GM12878 (cell line): ENCODE data around the gene FAM217B. TPM values are rescaled to one million over a fixed set of nuclear protein-coding genes. Genes with fewer than 3 reads are reported as not detected.

Experiments
- ATAC-seq: fragments of 200-7000 bp; cut with Tn5 transposase; 3 replicates; pipeline ENCODE4 v1.9.1; 2020; ENCODE audit warnings: mild to moderate bottlenecking, moderate library complexity
- BruUV-seq: library from RNA; stranded (reverse); fragments of 400-500 nt; replicated peaks from 2 replicates; lab custom pipeline; 2021; lab: Mats Ljungman, UMichigan
- CTCF ChIA-PET: fragments of 300-600 bp; sonication (Branson Sonifier 250); formaldehyde crosslinking; extraction: SDS; loops from one replicate; lab custom pipeline; 2021; ENCODE audit warnings: inconsistent platforms; lab: Yijun Ruan, JAX
- POLR2A ChIA-PET: fragments of 350-600 bp; formaldehyde crosslinking; extraction: SDS; loops from one replicate; lab custom pipeline; 2021; ENCODE audit warnings: inconsistent platforms; lab: Charles Lee
- RAD21 ChIA-PET: fragments of 300-600 bp; sonication (Branson Sonifier 250); formaldehyde crosslinking; loops from one replicate; lab custom pipeline; 2023; ENCODE audit warnings: antibody characterized with exemption; ENCODE audit not compliant: unreplicated experiment; lab: Charles Lee
- SMC1A ChIA-PET: fragments of 300-600 bp; sonication (Branson Sonifier 250); formaldehyde crosslinking; loops from one replicate; lab custom pipeline; 2023; ENCODE audit not compliant: unreplicated experiment, uncharacterized antibody; lab: Charles Lee
- DNase-seq: peaks from one replicate; pipeline ENCODE4 v3.0.0-alpha.2; 2011; ENCODE audit warnings: low read depth, low spot score
- FAIRE-seq: peaks from 3 replicates; lab custom pipeline; 2011; peaks lifted over from hg19 to GRCh38; lab: Jason Lieb, UNC
- H2AFZ ChIP-seq: 2 replicates; pipeline ENCODE4 v1.6.0; 2011; ENCODE audit warnings: low read depth, low read length, control low read depth; ENCODE audit not compliant: control insufficient read depth
- H3K27ac ChIP-seq: 2 replicates; pipeline ENCODE4 v1.5.1; 2011; ENCODE audit warnings: control low read depth; ENCODE audit not compliant: control insufficient read depth, insufficient read depth
- H3K27me3 ChIP-seq, 2 experiments: replicated peaks in 1 of 2; 2 replicates each; pipeline versions ENCODE4 v1.6.0 to v1.6.1; 2011; ENCODE audit warnings: low read length in 1 of 2; ENCODE audit not compliant: control insufficient read depth in 2 of 2, insufficient read depth in 2 of 2
- H3K36me3 ChIP-seq, 2 experiments: 2 replicates each; pipeline ENCODE4 v1.5.1; 2011; ENCODE audit warnings: low read length in 1 of 2; ENCODE audit not compliant: control insufficient read depth in 2 of 2, insufficient read depth in 2 of 2
- H3K4me1 ChIP-seq: 2 replicates; pipeline ENCODE4 v1.6.1; 2011; ENCODE audit warnings: mild to moderate bottlenecking, low read length, moderate library complexity, mixed read lengths; ENCODE audit not compliant: control insufficient read depth, insufficient read depth
- H3K4me2 ChIP-seq: 2 replicates; pipeline ENCODE4 v1.6.0; 2011; ENCODE audit warnings: control low read depth; ENCODE audit not compliant: control insufficient read depth, insufficient read depth
- H3K4me3 ChIP-seq: fragments of 200-600 bp; sonication (generic); 2 replicates; pipeline ENCODE4 v1.5.1; 2016
- H3K79me2 ChIP-seq: 2 replicates; pipeline ENCODE4 v1.6.0; 2011; ENCODE audit warnings: low read length; ENCODE audit not compliant: control insufficient read depth, insufficient read depth
- H3K9ac ChIP-seq: 2 replicates; pipeline ENCODE4 v1.8.0; 2011; ENCODE audit warnings: low read length, control low read depth, mixed read lengths; ENCODE audit not compliant: control insufficient read depth, insufficient read depth
- H3K9me3 ChIP-seq: replicated peaks from 3 replicates; pipeline ENCODE4 v1.5.1; 2011; ENCODE audit warnings: mild to moderate bottlenecking, low read length; ENCODE audit not compliant: control insufficient read depth, insufficient read depth
- H4K20me1 ChIP-seq: 2 replicates; pipeline ENCODE4 v1.6.0; 2011; ENCODE audit not compliant: control insufficient read depth, insufficient read depth
- EP300 ChIP-seq, 2 experiments: fragments of 150-350 bp in 1 of 2; IDR thresholded peaks; 2 replicates each; pipeline ENCODE4 v1.6.1; 2011 to 2012; ENCODE audit warnings: low read depth in 2 of 2, low read length in 2 of 2, borderline replicate concordance in 1 of 2, improper control_type of control experiment in 1 of 2, inconsistent platforms in 1 of 2; ENCODE audit not compliant: control insufficient read depth in 1 of 2
- EZH2 ChIP-seq: IDR thresholded peaks from 2 replicates; pipeline ENCODE4 v1.6.1; 2012; ENCODE audit warnings: low read depth, mild to moderate bottlenecking, control low read depth, inconsistent platforms, low read length, borderline replicate concordance; ENCODE audit not compliant: control insufficient read depth
- HDAC2 ChIP-seq: fragments of 200-600 bp; sonication (generic); IDR thresholded peaks from 2 replicates; pipeline ENCODE4 v1.6.1; 2017
- NFYB ChIP-seq: IDR thresholded peaks from 2 replicates; pipeline ENCODE4 v1.6.1; 2011; ENCODE audit warnings: low read depth, mild to moderate bottlenecking, low read length, improper control_type of control experiment, moderate library complexity; ENCODE audit not compliant: insufficient read depth
- POLR2AphosphoS2 ChIP-seq: IDR thresholded peaks from 2 replicates; pipeline ENCODE4 v1.6.1; 2011; ENCODE audit warnings: low read depth, mild to moderate bottlenecking, low read length, improper control_type of control experiment, moderate library complexity
- POLR2AphosphoS5 ChIP-seq: IDR thresholded peaks from 2 replicates; pipeline ENCODE4 v1.6.1; 2011; ENCODE audit warnings: mild to moderate bottlenecking, low read length, inconsistent platforms
- RAD51 ChIP-seq: fragments of 450-650 bp; IDR thresholded peaks from 2 replicates; pipeline ENCODE4 v1.6.1; 2016; ENCODE audit warnings: moderate library complexity, mild to moderate bottlenecking, inconsistent platforms
- RBBP5 ChIP-seq: fragments of 200-600 bp; sonication (generic); conservative IDR thresholded peaks from 2 replicates; pipeline ENCODE4 v1.6.1; 2016
- RCOR1 ChIP-seq: conservative IDR thresholded peaks from 2 replicates; pipeline ENCODE4 v1.6.1; 2012; ENCODE audit warnings: low read depth, low read length, improper control_type of control experiment
- RELA ChIP-seq: fragments of 450-650 bp; IDR thresholded peaks from 2 replicates; pipeline ENCODE4 v1.8.0; 2014; ENCODE audit warnings: borderline replicate concordance; ENCODE audit not compliant: partially characterized antibody
- RELB ChIP-seq: fragments of 450-650 bp; IDR thresholded peaks from 2 replicates; pipeline ENCODE4 v1.6.1; 2017; ENCODE audit warnings: low read depth, mild to moderate bottlenecking, moderate library complexity
- SIN3A ChIP-seq: IDR thresholded peaks from 2 replicates; pipeline ENCODE4 v1.6.1; 2012; ENCODE audit warnings: low read depth, low read length, improper control_type of control experiment
- SP1 ChIP-seq: IDR thresholded peaks from one replicate; pipeline ENCODE4 v1.6.1; 2011; ENCODE audit warnings: low read depth, low read length
- TARDBP ChIP-seq: IDR thresholded peaks from 2 replicates; pipeline ENCODE4 v1.6.1; 2016; ENCODE audit warnings: borderline replicate concordance
- USF2 ChIP-seq: IDR thresholded peaks from 2 replicates; pipeline ENCODE4 v1.6.1; 2011; ENCODE audit warnings: low read depth, low read length, improper control_type of control experiment, borderline replicate concordance
- YBX1 ChIP-seq: fragments of 450-650 bp; IDR thresholded peaks from 2 replicates; pipeline ENCODE4 v1.6.1; 2016; ENCODE audit warnings: antibody characterized with exemption
- WGBS: methylation state at CpG from one replicate; pipeline ENCODE4 v1.1.6; 2016; ENCODE audit warnings: low lambda C conversion rate; ENCODE audit not compliant: insufficient replicate concordance, insufficient coverage; ENCODE audit errors: missing lambda C conversion rate; 5-methylcytosine and 5-hydroxymethylcytosine counted together
- in situ Hi-C: fragments of 300-500 bp; cut with MboI; formaldehyde crosslinking; loops from 9 replicates; pipeline ENCODE4 v1.14.3; 2018; ENCODE audit warnings: mixed read lengths
- intact Hi-C: fragments of 100-400 bp; cut with micrococcal nuclease; formaldehyde crosslinking; loops from one replicate; pipeline ENCODE4 v1.14.2; 2022; ENCODE audit not compliant: unreplicated experiment
- polyA plus RNA-seq, 11 experiments: library from polyadenylated mRNA; depleted of rRNA in 4 of 11; unstranded in 6 of 11; stranded (reverse) in 5 of 11; fragments of >200 nt; fragmentation: Nextera tagmentation in 4 of 11; fragmentation: Illumina TruSeq in 1 of 11; extraction: Ambion mirVana in 4 of 11; extraction: Trizol in 1 of 11; gene quantifications; 1 replicate in 1 of 11; 2 replicates in 10 of 11; pipeline versions ENCODE4 v1.2.1 to v1.2.3, GENCODE V29; 2011 to 2016; ENCODE audit warnings: inconsistent platforms in 2 of 11, missing spikeins in 2 of 11, low read depth in 1 of 11
- total RNA-seq, 4 experiments: library from RNA; depleted of rRNA in 3 of 4; stranded (reverse); fragments of >200 nt in 3 of 4; fragmentation: Illumina TruSeq in 1 of 4; extraction: Trizol in 1 of 4; gene quantifications; 2 replicates each; pipeline versions ENCODE4 v1.2.1 to v1.2.3, GENCODE V29; 2013 to 2021
- TF ChIP-seq, protein P1 (sequence below): IDR thresholded peaks from 2 replicates; pipeline ENCODE4 v1.6.1; 2012; ENCODE audit warnings: improper control_type of control experiment, low read depth, low read length; ENCODE audit not compliant: insufficient replicate concordance

The FAM217B gene
- total and polyA plus RNA-seq, 10 of the 15 experiments (the other 5 are each of a cell fraction or from before 2014, with no cell fraction given): 6.3 to 18.3 (median 10.6) TPM

DNA sequence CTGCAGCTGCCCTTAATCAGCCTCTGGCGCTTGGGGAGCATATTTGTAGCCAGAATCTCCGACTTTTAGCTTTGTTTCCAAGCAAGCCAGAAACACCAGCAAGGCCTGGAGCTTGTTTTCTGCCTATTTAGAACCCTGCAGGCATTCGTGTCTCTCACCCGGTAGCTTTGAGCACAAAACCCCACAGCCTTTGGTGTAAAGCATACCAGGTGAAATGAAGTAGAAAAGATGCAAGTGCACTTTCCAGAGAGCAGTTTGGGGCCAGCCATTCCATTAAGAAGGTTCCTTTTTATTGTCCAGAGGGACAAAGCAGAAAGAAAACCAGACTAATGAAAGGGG lies 736 bp downstream of the FAM217B start:
- Histone ChIP-seq H3K27me3 (no peaks in the 10 kb centered on the region), H2AFZ (peak overlapping the region; percentile 98), H3K79me2 (peaks cover 14% of the 10 kb centered on the region), H3K4me2 (peak overlapping the region; percentile 97), H4K20me1 (no peaks in the 10 kb centered on the region), H3K4me3 (peak overlapping the region; percentile 99), H3K9me3 (no peaks in the 10 kb centered on the region), H3K9ac (peak overlapping the region; percentile 74), H3K4me1 (peaks cover 10% of the 10 kb centered on the region), H3K27ac (peak overlapping the region; percentile 93), H3K36me3 (peaks cover 0 to 1% of the 10 kb centered on the region in 2 experiments; a peak in 1 of 4 replicates)
- 0% methylated on average over 4 of the region's 4 CpGs for WGBS
- FAIRE-seq (no peak), DNase-seq (no peak), ATAC-seq (no peak; the same call in 2 of the 3 replicates)
- ChIA-PET CTCF (interaction anchor here (1.0 to 9.5 kb wide), 4 partner anchors 9 to 270 kb away, joined by 3 to 173 read pairs (median 4); no protein-coding TSS in a partner anchor), POLR2A (interaction anchor here (0.7 to 1.3 kb wide), 2 partner anchors 8 to 1600 kb away, joined by 3 read pairs; no protein-coding TSS in a partner anchor), RAD21 (interaction anchor here (0.9 to 1.2 kb wide), 4 partner anchors 9 to 117 kb away, joined by 3 to 4 read pairs (median 4); no protein-coding TSS in a partner anchor), SMC1A (interaction anchor here (0.7 to 2.5 kb wide), 5 partner anchors 9 to 188 kb away, joined by 3 to 8 read pairs (median 5); no protein-coding TSS in a partner anchor)
- no TSS peak for BruUV-seq
- intact Hi-C loops: loop anchor here (10.0 kb wide), 1 partner anchor 114 kb away; no protein-coding TSS in a partner anchor
- in situ Hi-C loops: no loop called here
- no peak for TF ChIP-seq RBBP5
- TF ChIP-seq EP300 (IDR thresholded peaks at IDR 0.05; ENCODE audit: borderline replicate concordance in 1 of 2, control insufficient read depth in 1 of 2, low read depth in 2 of 2, low read length in 2 of 2): no peak; a peak in 1 of 4 replicates
- TF ChIP-seq POLR2AphosphoS5: no peak
- TF ChIP-seq SIN3A: 0 out of 2 replicates have a peak, but pooled peaks have one; percentile 16
- TF ChIP-seq POLR2AphosphoS2: 0 out of 2 replicates have a peak, but pooled peaks have one; percentile 4
- TF ChIP-seq, protein P1, sequence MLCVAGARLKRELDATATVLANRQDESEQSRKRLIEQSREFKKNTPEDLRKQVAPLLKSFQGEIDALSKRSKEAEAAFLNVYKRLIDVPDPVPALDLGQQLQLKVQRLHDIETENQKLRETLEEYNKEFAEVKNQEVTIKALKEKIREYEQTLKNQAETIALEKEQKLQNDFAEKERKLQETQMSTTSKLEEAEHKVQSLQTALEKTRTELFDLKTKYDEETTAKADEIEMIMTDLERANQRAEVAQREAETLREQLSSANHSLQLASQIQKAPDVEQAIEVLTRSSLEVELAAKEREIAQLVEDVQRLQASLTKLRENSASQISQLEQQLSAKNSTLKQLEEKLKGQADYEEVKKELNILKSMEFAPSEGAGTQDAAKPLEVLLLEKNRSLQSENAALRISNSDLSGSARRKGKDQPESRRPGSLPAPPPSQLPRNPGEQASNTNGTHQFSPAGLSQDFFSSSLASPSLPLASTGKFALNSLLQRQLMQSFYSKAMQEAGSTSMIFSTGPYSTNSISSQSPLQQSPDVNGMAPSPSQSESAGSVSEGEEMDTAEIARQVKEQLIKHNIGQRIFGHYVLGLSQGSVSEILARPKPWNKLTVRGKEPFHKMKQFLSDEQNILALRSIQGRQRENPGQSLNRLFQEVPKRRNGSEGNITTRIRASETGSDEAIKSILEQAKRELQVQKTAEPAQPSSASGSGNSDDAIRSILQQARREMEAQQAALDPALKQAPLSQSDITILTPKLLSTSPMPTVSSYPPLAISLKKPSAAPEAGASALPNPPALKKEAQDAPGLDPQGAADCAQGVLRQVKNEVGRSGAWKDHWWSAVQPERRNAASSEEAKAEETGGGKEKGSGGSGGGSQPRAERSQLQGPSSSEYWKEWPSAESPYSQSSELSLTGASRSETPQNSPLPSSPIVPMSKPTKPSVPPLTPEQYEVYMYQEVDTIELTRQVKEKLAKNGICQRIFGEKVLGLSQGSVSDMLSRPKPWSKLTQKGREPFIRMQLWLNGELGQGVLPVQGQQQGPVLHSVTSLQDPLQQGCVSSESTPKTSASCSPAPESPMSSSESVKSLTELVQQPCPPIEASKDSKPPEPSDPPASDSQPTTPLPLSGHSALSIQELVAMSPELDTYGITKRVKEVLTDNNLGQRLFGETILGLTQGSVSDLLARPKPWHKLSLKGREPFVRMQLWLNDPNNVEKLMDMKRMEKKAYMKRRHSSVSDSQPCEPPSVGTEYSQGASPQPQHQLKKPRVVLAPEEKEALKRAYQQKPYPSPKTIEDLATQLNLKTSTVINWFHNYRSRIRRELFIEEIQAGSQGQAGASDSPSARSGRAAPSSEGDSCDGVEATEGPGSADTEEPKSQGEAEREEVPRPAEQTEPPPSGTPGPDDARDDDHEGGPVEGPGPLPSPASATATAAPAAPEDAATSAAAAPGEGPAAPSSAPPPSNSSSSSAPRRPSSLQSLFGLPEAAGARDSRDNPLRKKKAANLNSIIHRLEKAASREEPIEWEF: no peak
- TF ChIP-seq NFYB: no peak
- no peak for TF ChIP-seq YBX1
- no peak for TF ChIP-seq TARDBP
- TF ChIP-seq RELB: peak; percentile 31; the same call in 1 of the 2 replicates
- TF ChIP-seq RCOR1: no peak
- TF ChIP-seq EZH2: no peak
- no peak for TF ChIP-seq RELA
- no peak for TF ChIP-seq HDAC2
- TF ChIP-seq SP1: no peak
- no peak for TF ChIP-seq USF2
- TF ChIP-seq RAD51: no peak
